Measurements from ENCODE around the gene IQCE.
A peak's percentile ranks its signal among the peaks of the same experiment; 100 is the strongest.

Gene IQCE

DNA sequence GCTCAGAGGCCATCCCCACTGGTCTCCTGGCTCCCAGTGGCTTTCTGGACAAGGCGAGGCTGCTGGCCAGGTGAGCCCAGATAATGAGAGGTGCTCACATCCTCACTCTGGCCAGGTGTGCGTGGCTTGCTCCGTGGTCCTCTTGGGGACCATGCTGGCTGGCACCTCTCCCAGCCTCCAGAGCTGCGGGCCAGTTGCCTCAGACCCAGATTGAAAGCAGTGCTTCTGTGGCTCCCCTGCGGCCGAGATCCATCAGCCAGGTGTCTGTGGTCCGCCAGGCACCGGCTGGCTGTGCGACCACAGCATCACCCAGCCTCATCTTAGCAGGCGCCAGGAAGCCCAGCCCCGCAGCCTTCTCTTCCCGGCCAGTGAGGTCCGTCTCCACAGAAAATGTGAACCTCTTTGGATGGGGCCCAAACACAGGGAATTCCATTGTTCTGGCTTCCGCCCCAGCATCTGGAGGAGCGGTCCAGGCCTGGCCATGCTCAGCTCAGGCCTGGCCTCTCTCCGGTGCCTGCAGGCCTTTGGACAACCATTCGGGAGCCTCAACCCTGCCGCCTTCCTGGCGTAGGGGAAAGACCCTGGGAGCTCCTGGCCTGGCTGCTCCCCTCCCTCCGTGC is 67.8 kb downstream of the IQCE start:
- no peak overlapping the region for H3K4me3 ChIP-seq (ENCODE audit: low read depth, low read length)
- TF ChIP-seq, protein P1, sequence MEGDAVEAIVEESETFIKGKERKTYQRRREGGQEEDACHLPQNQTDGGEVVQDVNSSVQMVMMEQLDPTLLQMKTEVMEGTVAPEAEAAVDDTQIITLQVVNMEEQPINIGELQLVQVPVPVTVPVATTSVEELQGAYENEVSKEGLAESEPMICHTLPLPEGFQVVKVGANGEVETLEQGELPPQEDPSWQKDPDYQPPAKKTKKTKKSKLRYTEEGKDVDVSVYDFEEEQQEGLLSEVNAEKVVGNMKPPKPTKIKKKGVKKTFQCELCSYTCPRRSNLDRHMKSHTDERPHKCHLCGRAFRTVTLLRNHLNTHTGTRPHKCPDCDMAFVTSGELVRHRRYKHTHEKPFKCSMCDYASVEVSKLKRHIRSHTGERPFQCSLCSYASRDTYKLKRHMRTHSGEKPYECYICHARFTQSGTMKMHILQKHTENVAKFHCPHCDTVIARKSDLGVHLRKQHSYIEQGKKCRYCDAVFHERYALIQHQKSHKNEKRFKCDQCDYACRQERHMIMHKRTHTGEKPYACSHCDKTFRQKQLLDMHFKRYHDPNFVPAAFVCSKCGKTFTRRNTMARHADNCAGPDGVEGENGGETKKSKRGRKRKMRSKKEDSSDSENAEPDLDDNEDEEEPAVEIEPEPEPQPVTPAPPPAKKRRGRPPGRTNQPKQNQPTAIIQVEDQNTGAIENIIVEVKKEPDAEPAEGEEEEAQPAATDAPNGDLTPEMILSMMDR (IDR thresholded peaks at IDR 0.05; ENCODE audit: low read depth, low read length): no peak

DNA sequence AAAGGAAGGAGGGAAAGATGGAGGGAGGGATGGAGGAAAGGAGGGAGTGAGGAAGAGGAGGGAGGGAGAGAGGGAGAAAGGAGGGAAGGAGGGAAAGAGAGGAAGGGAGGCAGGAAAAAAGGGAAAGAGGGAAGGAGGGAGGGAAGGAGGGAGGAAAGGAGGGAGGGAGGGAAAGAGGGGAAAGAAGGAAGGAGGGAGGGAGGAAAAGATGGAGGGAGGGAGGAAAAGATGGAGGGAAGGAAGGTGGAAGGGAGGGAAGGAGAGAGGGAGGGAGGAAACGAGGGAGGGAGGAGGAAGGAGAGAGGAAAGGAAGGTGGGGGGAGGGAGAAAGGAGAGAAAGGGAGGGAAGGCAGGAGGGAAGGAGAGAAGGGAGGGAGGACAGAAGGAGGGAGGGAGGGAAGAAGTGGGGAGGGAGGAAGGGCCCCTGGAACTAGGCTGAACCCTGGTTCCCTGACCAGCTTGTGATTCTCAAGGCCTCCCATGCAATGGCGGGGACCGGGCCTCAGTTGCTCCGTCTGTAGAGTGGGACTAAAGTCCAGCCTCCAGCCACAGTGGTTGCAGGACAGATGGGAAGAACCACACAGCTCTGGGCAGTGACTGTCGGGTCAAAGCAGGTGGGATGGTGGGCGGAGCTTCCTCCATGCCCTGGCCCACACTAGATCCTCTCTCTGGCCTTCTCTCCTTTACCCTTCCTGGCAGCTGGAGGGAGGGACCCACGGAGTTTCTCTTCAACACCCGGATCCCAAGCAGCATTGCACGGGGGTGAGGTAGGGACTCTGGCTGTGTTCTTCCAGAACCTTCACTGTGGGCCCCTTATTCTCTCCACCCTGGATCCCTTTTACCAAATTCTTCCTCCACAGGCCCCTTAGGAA is 68.7 kb downstream of the IQCE start:
- no peak overlapping the region for H3K4me3 ChIP-seq (ENCODE audit: low read depth, low read length)
- TF ChIP-seq, protein P1 (IDR thresholded peaks at IDR 0.05; ENCODE audit: low read depth, low read length): no peak

DNA sequence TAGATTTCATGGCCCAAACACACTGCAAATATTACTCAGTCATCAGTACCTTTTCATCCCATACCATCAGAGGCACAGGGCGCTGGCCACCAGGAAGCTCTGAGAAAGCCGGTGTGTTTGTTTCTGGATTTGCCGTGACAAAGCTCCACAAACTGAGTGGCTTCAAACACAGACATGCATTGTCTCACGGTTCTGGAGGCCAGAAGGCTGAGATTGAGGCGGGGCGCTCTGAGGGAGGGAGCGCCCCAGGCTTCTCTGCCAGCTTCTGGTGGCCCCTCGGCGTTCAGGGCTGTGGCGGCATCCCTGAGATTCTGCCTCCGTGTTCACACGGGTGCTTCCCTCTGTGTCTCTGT is 69.3 kb downstream of the IQCE start:
- H3K4me3 ChIP-seq (ENCODE audit: low read depth, low read length): no peak overlapping the region
- TF ChIP-seq, protein P1 (IDR thresholded peaks at IDR 0.05; ENCODE audit: low read depth, low read length): no peak

DNA sequence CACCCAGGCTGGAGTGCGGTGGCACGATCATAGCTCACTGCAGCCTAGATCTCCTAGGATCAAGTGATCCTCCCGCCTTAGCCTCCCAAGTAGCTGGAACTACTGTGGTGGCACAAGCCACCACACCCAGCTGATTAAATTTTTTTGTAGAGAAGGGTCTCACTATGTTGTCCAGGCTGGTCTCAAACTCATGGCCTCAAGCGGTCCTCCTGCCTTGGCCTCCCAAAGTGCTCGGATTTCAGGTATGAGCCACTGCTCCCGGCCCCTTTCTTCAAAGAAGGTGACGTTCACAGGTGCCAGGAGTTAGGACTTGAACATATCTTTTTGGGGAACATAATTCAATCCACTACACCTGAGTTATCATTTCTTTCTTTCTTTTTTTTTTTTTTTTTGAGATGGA is 70.1 kb downstream of the IQCE start:
- TF ChIP-seq, protein P1 (IDR thresholded peaks at IDR 0.05; ENCODE audit: low read depth, low read length): no peak

DNA sequence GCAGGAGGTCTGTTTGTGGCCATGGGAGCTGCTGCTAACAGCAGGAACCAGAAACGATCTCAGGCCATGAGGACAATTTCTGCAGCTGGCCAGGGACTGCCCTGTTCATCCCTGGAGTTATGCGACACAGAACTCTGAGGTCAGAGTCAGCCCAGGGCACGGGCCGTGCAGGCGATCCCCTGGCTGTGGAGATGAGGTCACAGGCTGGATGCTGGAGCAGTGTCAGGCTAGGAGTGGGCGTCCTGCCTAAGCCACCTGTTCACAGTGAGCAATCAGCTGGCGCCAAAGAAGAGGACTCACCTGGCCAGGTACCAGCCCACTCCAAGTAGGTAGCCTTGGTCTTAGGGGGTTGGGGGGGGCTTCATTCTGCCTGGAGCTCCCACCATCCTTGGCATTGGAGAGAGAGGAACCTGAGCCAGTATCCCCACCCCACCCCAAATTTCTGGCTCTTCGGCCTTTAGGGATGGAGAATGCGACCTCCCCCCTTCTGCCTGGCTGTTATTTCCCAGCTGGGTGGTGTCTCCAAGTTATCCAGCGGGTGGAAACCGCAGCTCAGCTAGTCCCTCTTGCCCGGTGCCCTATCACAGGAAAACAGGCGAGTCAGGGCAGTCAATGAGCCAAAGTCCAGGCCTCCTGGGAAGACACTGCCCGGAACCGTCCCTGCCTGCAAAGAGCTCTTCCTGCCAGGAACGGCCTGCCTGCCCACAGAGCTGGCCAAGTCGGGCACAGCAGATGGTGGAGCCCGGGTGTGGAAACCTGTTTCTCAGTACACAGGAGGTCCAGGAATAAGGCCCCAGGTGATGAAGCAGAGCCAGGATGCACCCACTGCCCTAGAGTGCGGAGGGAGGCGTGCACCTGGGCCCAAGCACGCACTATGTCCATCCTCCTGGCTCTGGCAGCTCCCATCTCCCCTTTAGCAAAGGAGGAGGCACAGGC is 71.2 kb downstream of the IQCE start:
- TF ChIP-seq, protein P1 (IDR thresholded peaks at IDR 0.05; ENCODE audit: low read depth, low read length): no peak
- H3K4me3 ChIP-seq (ENCODE audit: low read depth, low read length): no peak overlapping the region

More for the DNA sequence above, 70.1 kb downstream of the IQCE start:
- H3K4me3 ChIP-seq (ENCODE audit: low read depth, low read length): no peak overlapping the region

DNA sequence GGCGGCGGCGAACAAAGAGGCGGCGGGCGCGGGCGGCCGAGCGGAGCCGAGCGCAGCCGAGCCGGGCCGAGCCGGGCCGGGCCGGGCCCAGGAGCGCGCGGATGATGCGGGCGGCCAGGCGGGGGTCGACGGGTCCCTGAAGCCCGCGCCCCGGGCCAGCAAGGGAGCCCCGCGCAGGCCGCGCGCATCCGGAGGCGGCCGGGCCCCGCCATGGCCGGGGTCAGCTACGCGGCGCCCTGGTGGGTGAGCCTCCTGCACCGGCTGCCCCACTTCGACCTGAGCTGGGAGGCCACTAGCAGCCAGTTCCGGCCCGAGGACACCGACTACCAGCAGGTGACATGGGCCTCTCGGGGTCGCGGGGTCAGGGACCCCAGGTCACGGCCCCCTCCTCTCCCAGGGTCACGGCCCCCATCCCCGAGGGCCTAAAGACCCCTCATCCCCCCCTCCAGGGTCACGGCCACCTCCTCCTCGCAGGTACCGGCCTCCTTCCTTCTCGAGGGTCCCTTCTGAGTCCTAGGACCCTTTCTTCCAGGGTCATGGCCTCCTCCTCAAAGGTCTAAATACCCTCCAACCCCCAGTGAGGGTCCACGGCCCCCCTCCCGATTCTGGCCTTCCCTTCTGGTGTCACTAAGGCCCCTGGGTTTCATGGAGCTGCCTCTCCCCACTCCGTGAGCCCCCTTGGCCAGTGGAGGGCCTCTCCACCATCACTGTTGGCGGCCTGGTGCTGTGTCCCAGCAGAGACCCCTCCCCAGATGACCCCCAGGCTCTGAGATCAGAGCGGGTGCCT is 73.4 kb downstream of the IQCE start, which contains the start of gene TTYH3:
Gene TTYH3 (plus strand): TSS at position 41 of the 787 bp plus-strand sequence. CDS start 170 bp downstream, at position 211.
- TF ChIP-seq, protein P1 (IDR thresholded peaks at IDR 0.05; ENCODE audit: low read depth, low read length): no peak

More for the DNA sequence above, 73.4 kb downstream of the IQCE start, which contains the start of gene TTYH3:
- H3K4me3 ChIP-seq (ENCODE audit: low read depth, low read length): peak within 1 kb of the TSS; percentile 95

All from WI38 (cell line).